Measurements from ENCODE around the gene ENOX2.
"Not testable (repeated sequence)": the region's sequence is repeated elsewhere in the genome, so short reads cannot be mapped to it uniquely, and the experiment has no call there.

ENOX2 gene

DNA sequence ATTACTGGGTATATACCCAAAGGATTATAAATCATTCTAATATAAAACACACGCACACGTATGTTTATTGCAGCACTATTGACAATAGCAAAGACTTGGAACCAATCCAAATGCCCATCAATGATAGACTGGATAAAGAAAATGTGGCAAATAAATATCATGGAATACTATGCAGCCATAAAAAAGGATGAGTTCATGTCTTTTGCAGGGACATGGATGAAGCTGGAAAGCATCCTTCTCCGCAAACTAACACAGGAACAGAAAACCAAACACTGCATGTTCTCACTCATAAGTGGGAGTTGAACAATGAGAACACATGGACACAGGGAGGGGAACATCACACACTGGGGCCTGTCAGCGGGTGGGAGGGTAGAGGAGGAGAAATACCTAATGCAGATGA, 83.6 kb downstream of the ENOX2 start:
- DNase-seq = not testable (repeated sequence)

DNA sequence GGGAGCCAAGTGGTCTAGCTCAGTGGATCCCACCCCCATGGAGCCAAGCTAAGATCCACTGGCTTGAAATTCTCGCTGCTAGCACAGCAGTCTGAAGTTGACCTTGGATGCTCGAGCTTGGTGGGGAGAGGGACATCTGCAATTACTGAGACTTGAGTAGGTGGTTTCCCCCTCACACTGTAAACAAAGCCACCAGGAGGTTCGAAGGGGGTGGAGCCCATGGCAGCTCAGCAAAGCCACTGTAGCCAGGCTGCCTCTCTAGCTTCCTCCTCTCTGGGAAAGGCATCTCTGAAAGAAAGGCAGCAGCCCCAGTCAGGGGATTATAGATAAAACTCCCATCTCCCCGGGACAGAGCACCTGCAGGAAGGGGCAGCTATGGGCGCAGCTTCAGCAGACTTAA, 89.1 kb downstream of the ENOX2 start:
- not testable (repeated sequence) for DNase-seq

- no peak for DNase-seq
Measured at GRCh38 chrX:130810561-130810960, 92.4 kb downstream of the ENOX2 start.

DNA sequence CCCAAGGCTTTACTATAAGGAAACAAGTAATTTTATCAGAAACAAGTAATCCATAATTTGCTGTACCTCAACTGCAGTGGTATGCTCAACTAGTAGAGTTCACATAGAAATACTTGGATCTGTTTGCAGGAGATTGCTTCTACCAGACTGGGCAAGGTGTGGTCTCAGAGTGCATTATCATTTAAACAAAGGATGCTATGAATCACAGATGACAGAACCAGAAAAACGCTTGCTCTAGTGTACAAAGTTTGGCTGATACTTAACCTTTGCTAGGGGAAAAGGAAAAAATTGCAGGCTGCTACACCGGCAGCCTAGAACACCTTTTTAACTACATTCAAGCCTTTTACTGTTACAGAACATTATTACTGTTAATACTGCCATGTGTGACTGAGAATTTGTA, 97.1 kb downstream of the ENOX2 start:
- DNase-seq = no peak

DNA sequence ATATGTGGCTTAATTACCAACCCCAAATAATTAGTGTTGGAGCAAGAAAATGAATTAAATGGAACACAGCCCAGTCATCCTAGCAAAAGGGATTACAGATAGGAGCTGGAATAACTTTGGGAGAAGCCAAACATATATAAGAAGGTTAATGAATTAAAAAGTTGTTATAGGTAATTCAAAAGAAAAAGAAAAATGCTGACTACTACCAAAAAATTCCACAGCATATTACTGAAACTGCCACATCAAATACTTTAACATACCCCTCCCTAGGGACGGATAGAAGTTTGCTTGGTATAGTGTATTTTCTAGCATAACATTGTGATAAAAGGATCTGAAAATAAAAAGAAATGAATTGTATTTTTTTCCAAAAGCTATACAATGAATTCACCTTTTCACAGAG, 99.5 kb downstream of the ENOX2 start:
- DNase-seq = no peak

GRCh38 chrX:130801901-130802300, 101.1 kb downstream of the ENOX2 start:
- no peak for DNase-seq

DNA sequence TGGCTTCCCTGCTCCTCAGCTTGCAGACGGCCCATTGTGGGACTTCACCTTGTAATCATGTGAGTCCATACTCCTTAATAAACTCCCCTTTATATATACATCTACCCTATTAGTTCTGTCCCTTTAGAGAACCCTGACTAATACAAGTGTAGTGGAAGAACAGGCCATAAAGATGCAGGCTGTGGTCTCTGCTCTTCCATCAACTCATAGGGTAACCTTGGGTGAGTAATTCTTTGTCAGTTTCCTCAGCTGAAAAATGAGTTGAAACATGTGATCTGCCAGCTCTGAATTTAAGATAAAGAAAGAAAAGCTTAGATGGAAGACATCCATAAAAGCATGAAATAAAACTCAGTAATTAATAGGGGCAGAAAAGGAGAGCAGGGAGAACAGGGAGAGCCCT, 103.6 kb downstream of the ENOX2 start:
- DNase-seq = no peak

DNA sequence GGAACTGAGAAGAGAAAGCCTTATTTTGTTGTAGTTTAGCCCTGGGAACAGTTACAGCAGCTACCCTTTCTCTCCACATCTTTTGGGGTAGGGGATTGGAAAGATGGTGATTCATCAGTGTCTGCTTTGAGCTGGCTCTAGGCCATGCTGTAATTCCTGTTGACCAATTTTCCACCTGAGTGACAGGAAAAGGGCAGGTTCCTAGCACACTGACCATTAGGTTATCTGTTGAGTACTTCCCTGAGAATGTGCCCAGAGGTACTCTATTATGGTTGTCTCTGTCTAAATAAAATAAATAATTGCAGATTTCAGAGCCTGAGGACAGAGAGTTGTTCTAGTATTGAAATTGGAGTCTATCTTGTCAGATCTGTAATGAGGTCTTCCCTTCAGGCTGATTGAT, 109.0 kb downstream of the ENOX2 start:
- no peak for DNase-seq

GRCh38 chrX:130791870-130792269, 111.1 kb downstream of the ENOX2 start:
- not testable (repeated sequence) for DNase-seq

DNA sequence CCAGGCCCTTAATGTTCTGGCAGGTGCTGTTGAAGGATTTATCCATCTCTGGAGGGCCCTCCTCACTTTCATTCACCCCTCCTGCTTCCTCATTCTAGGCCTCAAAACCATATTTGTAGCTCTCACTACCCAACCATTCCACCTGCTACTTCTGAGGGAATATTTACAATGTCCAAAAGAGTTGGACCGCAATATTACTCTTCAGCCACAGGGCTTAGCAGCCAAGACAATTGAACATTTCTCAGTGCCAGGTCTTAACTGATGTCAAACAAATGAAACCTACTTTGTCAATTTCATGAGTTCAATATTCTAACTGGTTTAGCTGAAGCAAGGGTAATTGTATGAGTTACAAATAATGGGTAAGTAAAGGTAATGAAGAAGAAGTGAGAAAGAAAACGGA, 113.2 kb downstream of the ENOX2 start:
- peak; percentile 10 for DNase-seq

GRCh38 chrX:130788786-130789581, 114.0 kb downstream of the ENOX2 start:
- DNase-seq = no peak

- no peak for DNase-seq
Measured at GRCh38 chrX:130786030-130786429, 117.0 kb downstream of the ENOX2 start.

GRCh38 chrX:130778773-130779172, 124.2 kb downstream of the ENOX2 start:
- no peak for DNase-seq

GRCh38 chrX:130775849-130776248, 127.2 kb downstream of the ENOX2 start:
- DNase-seq = no peak

- DNase-seq = peak; percentile 90
Measured at GRCh38 chrX:130772776-130773143, 130.2 kb downstream of the ENOX2 start.

DNA sequence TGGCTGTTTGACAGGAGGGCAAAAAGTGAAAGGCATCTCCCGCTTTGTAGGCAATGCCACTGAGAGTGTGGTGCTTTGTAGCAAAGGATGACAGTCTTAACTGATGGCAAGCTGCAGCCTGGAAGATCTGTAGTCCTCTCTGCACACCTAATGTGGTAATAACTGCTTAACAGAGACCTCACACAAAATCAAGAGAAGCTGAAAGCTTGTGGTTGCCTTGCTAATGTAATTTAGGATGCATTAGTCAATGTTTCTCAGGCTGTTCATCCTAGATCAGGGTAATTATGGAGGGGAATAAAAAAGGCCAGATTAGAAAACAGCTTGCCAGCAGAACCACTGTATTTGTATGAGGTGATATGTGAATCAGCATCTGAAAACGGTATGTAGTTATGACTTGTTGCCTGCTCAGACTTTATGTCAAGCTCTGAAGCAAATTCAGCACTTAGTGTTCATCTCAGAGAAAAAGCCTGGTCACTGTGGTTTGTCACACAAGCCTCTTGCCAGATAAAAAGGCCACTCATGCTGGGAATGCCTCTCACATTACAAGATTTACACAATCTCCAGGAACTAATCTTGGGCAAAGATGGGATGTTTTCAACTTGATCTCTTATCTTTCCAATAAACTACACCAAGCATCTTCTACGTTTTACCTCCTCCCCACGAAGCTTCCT, 130.8 kb downstream of the ENOX2 start:
- DNase-seq = peak; percentile 90

DNA sequence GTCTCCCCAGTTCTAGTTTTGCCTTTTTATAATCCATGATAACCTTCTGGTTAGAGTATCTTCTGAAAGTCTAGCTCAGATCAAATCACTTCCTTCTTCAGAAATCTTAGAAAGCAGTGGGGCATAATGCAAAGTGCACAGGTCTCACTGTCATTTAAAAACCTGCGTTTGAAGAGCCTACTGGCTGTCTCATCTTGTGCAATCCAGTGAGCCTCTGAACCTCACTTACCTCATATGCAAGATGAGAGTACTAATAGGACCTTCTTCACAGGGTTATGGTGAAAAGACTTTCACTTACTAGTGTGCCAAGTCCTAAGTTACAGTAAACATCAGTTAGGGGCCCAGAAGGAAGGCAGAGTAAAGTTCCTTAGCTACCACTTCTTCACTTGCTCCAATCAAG, 131.4 kb downstream of the ENOX2 start:
- no peak for DNase-seq

- DNase-seq = peak; percentile 18
Measured at GRCh38 chrX:130771230-130771629, 131.8 kb downstream of the ENOX2 start.

DNA sequence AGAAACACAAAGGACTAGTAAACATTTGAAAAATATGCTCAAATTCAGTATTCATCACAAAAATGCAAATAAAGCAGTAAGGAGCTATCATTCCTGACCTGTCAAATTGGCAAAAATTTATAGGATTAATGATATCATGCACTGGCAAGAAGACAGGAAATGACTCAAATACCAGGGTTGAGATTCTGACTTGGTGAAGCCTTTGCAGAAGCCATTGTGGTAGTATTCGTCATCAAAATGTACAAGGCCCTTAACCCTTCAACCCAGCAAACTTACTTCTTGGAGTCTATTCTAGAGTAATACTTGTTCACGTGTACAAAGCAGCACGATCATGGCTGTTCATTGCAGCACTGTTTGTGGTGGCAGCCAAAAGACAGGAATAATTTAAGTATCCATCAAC, 132.4 kb downstream of the ENOX2 start:
- DNase-seq = no peak

- DNase-seq = no peak
Measured at GRCh38 chrX:130769835-130770234, 133.2 kb downstream of the ENOX2 start.

GRCh38 chrX:130758072-130758471, 144.9 kb downstream of the ENOX2 start:
- DNase-seq = no peak

DNA sequence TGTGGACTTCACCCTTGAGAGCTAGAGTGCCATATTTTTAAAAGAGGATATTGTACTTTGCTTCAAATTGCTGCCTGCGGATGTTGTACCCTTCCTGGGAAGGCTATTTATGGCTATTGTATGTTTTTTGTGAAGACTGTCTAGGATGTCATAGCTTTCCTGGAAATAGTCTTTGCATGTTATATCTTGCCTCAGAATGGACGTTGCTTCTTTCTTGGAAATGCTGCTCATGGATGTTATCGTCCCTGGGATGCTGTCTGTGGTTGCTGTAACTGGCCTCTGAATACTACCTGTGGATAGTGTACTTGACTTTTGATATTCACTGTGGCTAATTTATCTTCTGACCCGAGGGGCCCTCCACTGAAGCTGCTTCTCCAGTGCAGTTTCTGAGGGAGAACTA, 146.8 kb downstream of the ENOX2 start:
- DNase-seq = no peak

GRCh38 chrX:130754353-130754752, 148.7 kb downstream of the ENOX2 start:
- no peak for DNase-seq

DNA sequence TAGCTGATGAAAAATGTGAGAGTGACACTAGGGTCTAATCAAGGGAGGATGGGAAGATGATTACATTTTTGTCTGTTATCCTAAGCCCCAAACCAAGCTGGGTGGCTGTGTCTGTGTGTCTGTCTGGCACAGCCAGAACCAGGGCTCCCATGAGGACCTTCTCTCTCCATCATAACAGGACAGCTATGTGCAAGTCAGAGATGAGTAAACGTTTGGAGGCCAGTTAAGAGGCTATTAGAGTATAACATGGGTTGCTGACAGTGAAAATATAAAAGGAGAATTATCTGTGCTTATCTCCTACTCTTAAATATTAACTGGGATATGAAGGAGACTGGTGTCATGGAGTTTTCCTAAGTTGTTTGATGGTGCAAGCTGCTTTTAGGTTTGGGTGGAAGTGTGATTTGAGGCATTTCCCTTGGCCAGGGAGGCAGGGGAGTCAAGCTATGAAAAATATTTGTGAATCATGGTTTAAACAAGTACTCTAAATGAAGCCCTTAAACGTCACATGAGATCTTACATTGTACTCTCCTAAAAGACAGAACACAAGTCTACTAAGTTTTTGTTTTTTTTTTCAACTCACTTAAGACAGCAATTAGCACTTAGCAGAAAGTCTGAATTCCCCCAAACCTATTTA, 156.2 kb downstream of the ENOX2 start:
- DNase-seq = no peak
